NT2/D1 (cell line): ENCODE data around the gene RNF212B.

Experiments used
- DNase-seq: peaks from one replicate; pipeline ENCODE4 v3.0.0-alpha.2; 2011; ENCODE audit warnings: low read depth, low spot score
- H3K27me3 ChIP-seq: 2 replicates; pipeline ENCODE4 v1.6.0; 2011; ENCODE audit warnings: mild to moderate bottlenecking; ENCODE audit not compliant: insufficient read length, insufficient read depth
- H3K36me3 ChIP-seq: 2 replicates; pipeline ENCODE4 v1.6.1; 2011; ENCODE audit warnings: mild to moderate bottlenecking, low read length, mixed read lengths; ENCODE audit not compliant: insufficient read depth, insufficient read length
- H3K4me1 ChIP-seq: 2 replicates; pipeline ENCODE4 v1.5.1; 2011; ENCODE audit not compliant: insufficient read depth, insufficient read length
- H3K4me3 ChIP-seq: 2 replicates; pipeline ENCODE4 v1.5.1; 2011; ENCODE audit warnings: low read depth; ENCODE audit not compliant: insufficient read length
- H3K9ac ChIP-seq: 2 replicates; pipeline ENCODE4 v1.6.0; 2011; ENCODE audit warnings: low read depth; ENCODE audit not compliant: insufficient read length
- H3K9me3 ChIP-seq: 2 replicates; pipeline ENCODE4 v1.5.1; 2011; ENCODE audit warnings: mild to moderate bottlenecking, low read length; ENCODE audit not compliant: insufficient read depth
- SUZ12 ChIP-seq: IDR thresholded peaks from 2 replicates; pipeline ENCODE4 v1.6.1; 2011; ENCODE audit not compliant: insufficient read length, insufficient read depth; ENCODE audit errors: extremely low read depth
- YY1 ChIP-seq: IDR thresholded peaks from 2 replicates; pipeline ENCODE4 v1.6.1; 2011; ENCODE audit not compliant: insufficient read length, insufficient read depth
- ZNF274 ChIP-seq: IDR thresholded peaks from 2 replicates; pipeline ENCODE4 v1.6.1; 2011; ENCODE audit warnings: mild to moderate bottlenecking, low read depth, low read length

The RNF212B gene

DNA sequence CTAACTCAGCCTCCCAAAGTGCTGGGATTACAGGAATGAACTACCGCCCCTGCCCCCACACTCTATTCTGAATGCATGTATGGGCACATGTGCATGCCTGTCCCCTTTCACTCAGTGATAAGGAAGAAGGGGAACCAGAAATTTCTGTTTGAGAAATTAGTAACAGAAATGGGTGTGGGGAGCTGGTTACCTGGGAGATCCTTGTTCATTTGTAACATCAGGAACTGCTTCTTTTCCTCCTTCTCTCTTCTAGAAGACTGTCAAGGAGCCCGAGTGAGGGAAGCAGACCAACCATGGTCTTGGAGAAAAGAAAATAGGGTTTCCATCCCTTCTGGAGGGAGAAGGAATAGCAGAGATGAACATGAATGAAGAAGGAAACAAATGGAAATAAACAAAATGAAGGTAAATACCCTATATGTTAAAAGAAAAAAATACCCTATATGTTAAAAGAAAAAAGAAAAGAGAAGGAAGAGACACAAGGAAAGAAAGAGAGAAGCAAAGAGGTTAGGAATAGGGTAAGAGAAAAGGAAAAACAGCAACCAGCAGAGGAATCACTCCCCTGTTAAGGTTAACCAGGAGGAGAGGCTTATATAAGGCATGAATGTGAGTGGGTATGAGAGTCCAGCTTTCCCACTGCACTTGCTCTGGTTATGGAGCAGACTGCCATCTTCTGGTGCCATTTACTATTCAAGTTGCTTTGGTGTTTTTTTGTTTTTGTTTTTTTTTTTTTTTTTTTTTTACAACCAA is 61.6 kb downstream of the RNF212B start:
- Histone ChIP-seq H3K9me3 (no peaks in the 10 kb centered on the region), H3K9ac (no peak overlapping the region), H3K36me3 (no peaks in the 10 kb centered on the region), H3K27me3 (peaks cover 73% of the 10 kb centered on the region), H3K4me3 (no peak overlapping the region), H3K4me1 (peaks cover 5% of the 10 kb centered on the region)
- DNase-seq: no peak
- TF ChIP-seq SUZ12 (no peak), YY1 (no peak), ZNF274 (no peak)

DNA sequence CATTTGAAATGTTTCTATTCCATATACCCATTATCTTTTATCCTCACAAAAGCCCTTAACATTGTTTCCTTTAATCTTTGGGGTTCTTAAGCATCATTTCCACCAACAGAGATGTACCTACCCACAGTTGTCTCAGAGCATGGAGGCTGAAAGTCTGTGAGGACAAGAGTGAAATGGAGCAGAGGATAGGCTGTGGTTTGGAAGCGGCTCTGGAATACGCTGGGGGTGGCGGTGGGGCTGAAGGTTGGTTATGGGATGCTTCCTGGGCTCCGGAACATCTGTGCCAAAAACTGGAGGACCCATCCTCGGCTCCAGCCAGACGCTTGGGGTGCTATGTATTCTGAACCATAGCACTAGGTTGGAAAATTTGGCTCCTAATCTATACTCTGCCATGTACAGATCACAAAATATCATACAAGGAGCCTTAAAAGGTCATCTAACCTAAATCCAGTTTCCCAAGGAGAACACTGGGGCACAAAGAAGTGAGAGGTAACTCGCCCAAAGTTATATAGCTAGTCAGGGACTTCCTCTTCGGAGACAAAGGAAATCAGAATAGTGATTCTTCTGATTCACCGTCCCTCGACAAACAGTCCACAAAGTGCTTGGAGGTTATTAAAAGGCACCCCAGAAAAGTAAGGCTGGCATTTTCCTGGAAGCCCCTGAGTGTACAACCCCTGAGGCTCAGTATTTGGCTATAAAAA is 62.4 kb downstream of the RNF212B start:
- peaks cover 79% of the 10 kb centered on the region for H3K27me3 ChIP-seq
- no peaks in the 10 kb centered on the region for H3K9me3 ChIP-seq
- peaks cover 4% of the 10 kb centered on the region for H3K4me1 ChIP-seq
- peak overlapping the region; percentile 67 for H3K4me3 ChIP-seq
- peak overlapping the region; percentile 78 for H3K9ac ChIP-seq
- TF ChIP-seq ZNF274 (no peak), YY1 (no peak), SUZ12 (no peak)
- DNase-seq: no peak
- H3K36me3 ChIP-seq: no peaks in the 10 kb centered on the region

DNA sequence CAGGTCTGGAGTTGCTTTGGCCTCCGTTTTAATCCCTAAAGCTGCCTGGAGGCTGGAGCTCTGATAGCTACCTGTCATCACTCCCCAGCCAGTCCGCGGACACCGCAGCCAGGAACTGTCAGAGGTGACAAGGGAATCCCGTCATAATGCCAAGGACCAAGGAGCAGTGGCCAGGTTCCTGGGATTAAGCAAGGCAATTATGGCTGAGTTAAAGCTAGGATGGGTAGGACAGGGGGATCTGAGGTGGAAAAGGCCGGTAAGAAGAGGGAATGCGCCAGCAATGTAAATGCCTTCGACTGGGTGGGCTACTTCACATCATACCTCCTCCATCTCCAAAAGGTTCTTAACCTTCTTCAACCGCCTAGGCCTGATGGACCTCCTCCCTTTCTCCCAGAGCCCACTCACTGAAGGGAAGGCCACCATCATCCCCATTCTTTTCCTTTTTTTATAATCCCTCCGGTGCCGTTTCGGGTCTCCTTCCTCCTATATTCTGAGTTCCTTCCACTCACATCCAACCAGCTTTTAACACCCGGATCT is 63.0 kb downstream of the RNF212B start:
- H3K4me3 ChIP-seq: peak overlapping the region; percentile 67
- peaks cover 73% of the 10 kb centered on the region for H3K27me3 ChIP-seq
- H3K36me3 ChIP-seq: no peaks in the 10 kb centered on the region
- no peak for DNase-seq
- peak overlapping the region; percentile 78 for H3K9ac ChIP-seq
- peaks cover 3% of the 10 kb centered on the region for H3K4me1 ChIP-seq
- TF ChIP-seq ZNF274 (no peak), YY1 (no peak), SUZ12 (no peak)
- H3K9me3 ChIP-seq: no peaks in the 10 kb centered on the region

DNA sequence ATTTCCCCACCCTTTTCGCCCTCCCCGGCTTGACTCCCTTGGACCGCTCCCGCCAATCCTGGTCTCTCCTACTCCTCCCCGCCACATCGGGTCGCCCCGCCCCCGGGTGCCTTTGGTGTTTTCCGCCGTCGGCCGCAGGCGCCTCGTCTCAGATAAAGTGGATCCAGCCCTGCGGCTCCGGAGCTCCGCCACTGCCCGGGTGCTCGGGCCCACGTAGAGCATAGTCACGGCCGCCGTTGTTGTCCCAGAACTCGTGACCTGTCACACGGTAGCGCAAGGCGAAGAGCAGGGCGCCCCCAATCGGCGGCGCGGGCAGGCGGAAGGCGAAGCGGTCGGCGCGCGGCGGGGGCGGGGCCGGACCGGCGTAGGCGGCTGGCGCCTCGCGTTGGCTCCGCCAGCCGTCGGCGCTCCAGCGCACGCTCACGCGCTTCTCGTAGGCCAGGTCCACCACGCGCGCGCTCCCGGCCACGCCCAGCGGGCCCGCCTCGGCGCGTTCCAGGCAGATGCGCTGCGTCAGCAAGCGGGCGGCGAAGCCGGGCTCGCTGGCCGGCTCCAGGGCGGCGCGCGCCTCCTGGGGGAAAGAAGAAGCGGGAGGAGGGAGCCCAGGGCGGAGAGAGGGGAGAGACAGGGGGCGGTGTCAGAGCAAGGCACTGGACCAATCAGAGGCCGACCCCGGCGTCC is 63.7 kb downstream of the RNF212B start:
- TF ChIP-seq SUZ12: no peak
- no peak for TF ChIP-seq ZNF274
- TF ChIP-seq YY1: no peak
- no peaks in the 10 kb centered on the region for H3K9me3 ChIP-seq
- DNase-seq: peak; percentile 98
- peak overlapping the region; percentile 63 for H3K4me3 ChIP-seq
- H3K27me3 ChIP-seq: peaks cover 66% of the 10 kb centered on the region
- peak overlapping the region; percentile 87 for H3K9ac ChIP-seq
- H3K36me3 ChIP-seq: no peaks in the 10 kb centered on the region
- peaks cover 3% of the 10 kb centered on the region for H3K4me1 ChIP-seq

DNA sequence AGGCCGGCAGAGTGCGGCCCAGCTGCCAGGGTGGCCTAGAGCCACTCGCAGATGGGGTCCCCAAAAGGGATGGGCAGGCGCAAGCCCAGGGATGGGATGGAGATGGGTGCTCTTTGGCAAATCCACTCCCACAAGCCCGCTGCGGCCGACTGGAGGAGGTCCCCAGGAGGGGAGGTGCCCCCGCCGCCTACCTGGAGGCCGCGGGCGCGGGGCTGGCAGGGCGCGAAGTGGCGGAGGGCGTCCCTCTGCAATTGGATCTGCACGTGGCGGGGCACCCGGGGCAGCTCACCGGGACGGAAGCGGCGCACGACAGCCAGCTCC is 64.2 kb downstream of the RNF212B start:
- no peak for DNase-seq
- peak overlapping the region; percentile 63 for H3K4me3 ChIP-seq
- TF ChIP-seq SUZ12 (no peak), YY1 (no peak)
- H3K4me1 ChIP-seq: peaks cover 3% of the 10 kb centered on the region
- no peaks in the 10 kb centered on the region for H3K9me3 ChIP-seq
- H3K9ac ChIP-seq: peak overlapping the region; percentile 83
- H3K36me3 ChIP-seq: no peaks in the 10 kb centered on the region
- peaks cover 61% of the 10 kb centered on the region for H3K27me3 ChIP-seq

DNA sequence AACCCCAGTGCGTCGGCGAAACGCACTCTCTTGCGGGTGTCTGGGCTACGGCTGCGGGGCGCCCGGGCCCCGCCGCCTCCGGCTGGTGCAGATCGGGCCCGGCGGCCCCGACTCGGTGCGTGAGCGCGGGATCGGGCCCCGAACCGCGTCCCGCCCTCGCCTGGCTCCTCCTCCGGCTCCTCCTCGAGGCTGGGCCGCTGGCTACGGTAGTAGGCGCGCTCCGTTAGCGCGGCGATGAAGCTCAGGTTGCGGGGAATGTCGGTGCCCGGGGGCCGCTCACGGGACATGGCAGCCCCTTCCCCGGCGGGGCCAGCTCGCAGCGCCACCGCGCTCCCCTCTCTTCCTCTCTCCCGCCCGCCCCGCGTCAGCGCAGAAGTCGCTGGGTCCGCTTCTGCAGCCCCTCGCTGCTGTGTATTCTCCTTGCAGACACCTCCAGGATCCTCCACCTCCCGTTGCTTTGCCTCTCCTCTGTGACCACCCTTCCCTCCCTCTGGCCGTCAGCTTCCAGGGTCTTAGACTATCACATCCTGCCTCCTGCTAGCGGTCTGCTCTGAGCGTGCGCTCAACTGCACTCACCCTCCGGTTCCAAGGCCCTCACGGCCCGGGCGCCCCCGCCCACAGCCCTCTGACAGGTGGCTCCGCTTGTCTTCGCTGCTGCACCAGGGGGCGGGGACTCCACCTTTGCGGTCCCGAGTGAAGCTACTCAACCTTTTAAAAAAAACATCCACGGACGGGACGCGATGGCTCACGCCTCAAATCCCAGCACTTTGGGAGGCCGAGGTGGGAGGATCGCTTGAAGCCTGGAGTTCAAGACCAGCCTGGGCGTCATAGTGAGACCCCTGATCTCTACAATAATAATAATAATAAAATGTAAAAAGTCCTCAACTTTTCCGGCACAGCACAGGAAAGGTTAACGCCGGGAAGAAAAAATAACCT is 64.8 kb downstream of the RNF212B start, which contains the start of gene PPP1R3E:
Gene PPP1R3E, minus strand, starts transcription at position 570 of the 936 bp plus-strand sequence. Its CDS starts 283 bp downstream, at position 287.
- peaks cover 4% of the 10 kb centered on the region for H3K4me1 ChIP-seq
- DNase-seq: no peak
- TF ChIP-seq YY1 (no peak), ZNF274 (no peak), SUZ12 (no peak)
- no peaks in the 10 kb centered on the region for H3K9me3 ChIP-seq
- H3K4me3 ChIP-seq: peak within 1 kb of the TSS; percentile 63
- peaks cover 55% of the 10 kb centered on the region for H3K27me3 ChIP-seq
- H3K36me3 ChIP-seq: peaks cover 2% of the 10 kb centered on the region
- H3K9ac ChIP-seq: peak within 1 kb of the TSS; percentile 83
